ENCODE data around the gene MLX.

MLX gene

GRCh38 chr17:42530952-42531454 is 35.9 kb upstream of the MLX start:
- peaks cover 0 to 53% (median 29%) of the 10 kb centered on the region in 4 donors for H3K4me1 ChIP-seq
- H3K27ac ChIP-seq, result peak overlapping the region; percentile 88 to 89
- intact Hi-C loops (cut with DNase I; ENCODE audit: low total_unique reads), result no loop called here
- no peak overlapping the region for H3K4me3 ChIP-seq
- H3K9me3 ChIP-seq, result no peaks in the 10 kb centered on the region
- DNase-seq, result no peak
- no peaks in the 10 kb centered on the region for H3K27me3 ChIP-seq
- no peak for TF ChIP-seq CTCF (IDR thresholded peaks at IDR 0.05)
- H3K36me3 ChIP-seq, result no peaks in the 10 kb centered on the region

DNA sequence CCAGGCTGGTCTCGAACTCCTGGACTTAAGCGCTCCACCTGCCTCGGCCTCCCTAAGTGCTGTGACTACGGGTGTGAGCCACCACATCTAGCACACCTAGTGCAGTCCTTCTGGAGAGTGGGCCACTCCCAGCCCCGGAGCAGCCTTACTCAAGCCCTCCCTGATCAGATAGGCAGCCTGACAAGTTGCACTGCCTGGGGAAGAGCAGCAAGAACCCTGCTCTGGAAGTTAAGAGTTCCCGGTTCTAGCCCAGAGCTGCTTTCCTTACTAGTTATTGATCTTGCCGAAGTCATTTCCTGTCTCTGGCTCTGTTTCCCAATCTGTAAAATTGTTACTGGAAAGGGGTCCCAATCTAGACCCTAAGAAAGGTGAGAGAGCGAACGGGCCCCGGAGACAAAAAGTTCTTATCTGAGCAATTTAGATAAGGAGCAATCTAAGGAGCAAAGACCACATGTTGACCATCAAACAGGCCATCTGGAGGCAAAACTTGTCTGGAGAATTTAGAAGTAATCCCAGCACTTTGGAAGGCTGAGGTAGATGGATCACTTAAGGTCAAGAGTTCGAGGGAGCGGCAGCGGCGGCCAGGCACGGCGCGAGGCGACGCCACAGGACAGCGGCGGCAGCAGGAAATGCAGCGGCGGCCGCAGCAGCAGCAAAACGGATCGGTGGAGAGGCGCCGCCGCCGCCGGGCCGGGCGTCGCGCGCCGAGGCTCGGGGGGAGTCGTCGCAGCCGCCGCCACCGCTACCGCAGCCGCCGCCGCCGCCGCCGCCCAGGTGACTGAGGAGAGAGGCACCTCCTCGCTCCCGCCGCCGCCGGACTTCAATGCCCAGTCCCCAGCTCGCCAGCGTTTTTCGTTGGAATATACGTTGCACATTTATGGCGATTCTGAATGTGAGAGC is 35.2 kb upstream of the MLX start:
- Histone ChIP-seq H3K9me3 (no peaks in the 10 kb centered on the region), H3K36me3 (no peaks in the 10 kb centered on the region), H3K27me3 (no peaks in the 10 kb centered on the region), H3K27ac (peak overlapping the region; percentile 88 to 89), H3K4me1 (peaks cover 0 to 47% (median 27%) of the 10 kb centered on the region in 4 donors), H3K4me3 (peak overlapping the region; percentile 54 to 62)
- TF ChIP-seq CTCF (IDR thresholded peaks at IDR 0.05), result peak; percentile 64 to 73
- DNase-seq, result peak; percentile 61 to 81
- intact Hi-C loops (cut with DNase I; ENCODE audit: low total_unique reads), result no loop called here

GRCh38 chr17:42535155-42536047 is 31.5 kb upstream of the MLX start:
- H3K4me1 ChIP-seq, result peaks cover 6 to 48% (median 32%) of the 10 kb centered on the region in 4 donors
- peak overlapping the region; percentile 86 to 92 for H3K27ac ChIP-seq
- intact Hi-C loops (cut with DNase I; ENCODE audit: low total_unique reads), result no loop called here
- H3K9me3 ChIP-seq, result no peaks in the 10 kb centered on the region
- H3K36me3 ChIP-seq, result peaks cover 16 to 25% (median 17%) of the 10 kb centered on the region in 3 donors
- peak overlapping the region; percentile 64 for H3K4me3 ChIP-seq
- DNase-seq, result no peak
- no peaks in the 10 kb centered on the region for H3K27me3 ChIP-seq
- no peak for TF ChIP-seq CTCF (IDR thresholded peaks at IDR 0.05)

GRCh38 chr17:42536048-42536371 is 30.9 kb upstream of the MLX start, which contains the start of gene NAGLU:
Gene NAGLU (plus strand): TSS chr17:42536241. CDS start chr17:42536273, 32 bp downstream.
- no peak for TF ChIP-seq CTCF (IDR thresholded peaks at IDR 0.05)
- DNase-seq, result peak; percentile 97 to 99
- peaks cover 6 to 46% (median 30%) of the 10 kb centered on the region in 4 donors for H3K4me1 ChIP-seq

DNA sequence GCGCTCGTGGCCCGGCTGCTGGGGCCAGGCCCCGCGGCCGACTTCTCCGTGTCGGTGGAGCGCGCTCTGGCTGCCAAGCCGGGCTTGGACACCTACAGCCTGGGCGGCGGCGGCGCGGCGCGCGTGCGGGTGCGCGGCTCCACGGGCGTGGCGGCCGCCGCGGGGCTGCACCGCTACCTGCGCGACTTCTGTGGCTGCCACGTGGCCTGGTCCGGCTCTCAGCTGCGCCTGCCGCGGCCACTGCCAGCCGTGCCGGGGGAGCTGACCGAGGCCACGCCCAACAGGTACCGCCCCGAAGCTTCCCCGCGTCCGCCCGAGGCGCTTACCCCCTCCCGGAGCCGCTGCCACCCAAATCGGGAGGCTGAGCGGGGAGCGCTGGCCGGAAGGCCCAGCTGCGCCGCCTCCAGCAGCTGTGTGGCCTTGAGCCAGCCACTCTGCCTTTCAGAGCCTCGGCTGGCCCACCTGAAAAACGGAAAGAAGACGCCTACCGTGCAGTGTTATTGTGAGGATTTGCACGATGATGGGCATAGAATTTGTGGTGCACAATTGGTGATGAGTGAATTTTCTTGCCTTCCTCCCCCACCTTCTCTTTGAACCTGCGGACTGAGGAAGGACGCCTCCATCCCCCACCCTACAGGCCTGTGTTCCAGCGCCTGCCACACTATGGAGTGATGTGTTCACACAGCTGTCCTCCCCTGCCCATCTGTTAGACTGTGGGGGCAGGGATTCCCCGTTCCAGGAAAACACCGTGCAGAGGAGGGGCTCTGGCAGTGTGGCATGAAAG is 30.3 kb upstream of the MLX start:
- intact Hi-C loops (cut with DNase I; ENCODE audit: low total_unique reads), result no loop called here
- no peak for TF ChIP-seq CTCF (IDR thresholded peaks at IDR 0.05)
- peaks cover 21 to 37% (median 25%) of the 10 kb centered on the region in 3 donors for H3K36me3 ChIP-seq
- no peaks in the 10 kb centered on the region for H3K9me3 ChIP-seq
- peak; percentile 83 to 96 for DNase-seq
- H3K27me3 ChIP-seq, result no peaks in the 10 kb centered on the region
- peak overlapping the region; percentile 64 for H3K4me3 ChIP-seq
- peak overlapping the region; percentile 86 to 92 for H3K27ac ChIP-seq
- H3K4me1 ChIP-seq, result peaks cover 6 to 41% (median 27%) of the 10 kb centered on the region in 4 donors

More at GRCh38 chr17:42536048-42536371, 30.9 kb upstream of the MLX start, which contains the start of gene NAGLU:
- peaks cover 18 to 31% (median 19%) of the 10 kb centered on the region in 3 donors for H3K36me3 ChIP-seq
- H3K27ac ChIP-seq, result peak within 1 kb of the TSS; percentile 86 to 92
- H3K9me3 ChIP-seq, result no peaks in the 10 kb centered on the region
- H3K27me3 ChIP-seq, result no peaks in the 10 kb centered on the region
- H3K4me3 ChIP-seq, result peak within 1 kb of the TSS; percentile 64
- intact Hi-C loops (cut with DNase I; ENCODE audit: low total_unique reads), result no loop called here

All from tibial artery (tissue), 4 donors.